CD4-positive, alpha-beta T cell treated with Interferon alpha-2 for 1 hour (primary cell): ENCODE data around the gene TRMT2A.

Experiments
- DNase-seq, 2 donors: peaks; one replicate each; pipeline ENCODE4 v3.0.0-alpha.2; 2020 to 2022

Gene TRMT2A

DNA sequence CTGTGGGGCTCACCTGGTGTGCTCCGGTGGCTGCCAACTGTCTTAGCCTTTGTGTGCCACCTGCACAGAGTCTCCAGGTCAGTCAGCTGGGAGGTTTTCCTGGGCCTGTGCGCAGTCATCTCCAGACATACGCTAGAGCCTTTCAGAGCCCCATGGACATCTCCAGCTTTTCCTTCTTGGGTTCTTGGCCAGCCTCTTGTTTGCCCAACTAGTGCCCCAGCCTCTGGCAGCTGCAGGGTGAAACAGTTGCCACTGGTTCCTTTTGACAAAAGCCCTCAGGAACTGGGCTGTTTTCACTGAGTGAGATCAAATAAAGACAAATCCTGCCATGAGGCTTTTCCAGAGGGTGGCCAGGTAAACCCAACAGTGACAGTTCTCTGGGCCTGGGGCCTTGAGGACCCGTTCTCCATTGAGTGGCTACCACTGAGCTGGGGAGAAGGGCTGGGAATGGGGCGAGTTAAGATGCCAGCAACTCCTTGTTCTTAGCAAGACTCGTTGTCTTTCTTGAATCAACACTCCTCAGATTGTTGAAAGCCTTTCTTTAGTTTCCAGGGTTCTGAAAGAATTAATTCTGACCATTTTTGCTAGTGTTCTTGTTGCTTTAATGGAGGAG, 17.8 kb downstream of the TRMT2A start:
- DNase-seq, result no peak

DNA sequence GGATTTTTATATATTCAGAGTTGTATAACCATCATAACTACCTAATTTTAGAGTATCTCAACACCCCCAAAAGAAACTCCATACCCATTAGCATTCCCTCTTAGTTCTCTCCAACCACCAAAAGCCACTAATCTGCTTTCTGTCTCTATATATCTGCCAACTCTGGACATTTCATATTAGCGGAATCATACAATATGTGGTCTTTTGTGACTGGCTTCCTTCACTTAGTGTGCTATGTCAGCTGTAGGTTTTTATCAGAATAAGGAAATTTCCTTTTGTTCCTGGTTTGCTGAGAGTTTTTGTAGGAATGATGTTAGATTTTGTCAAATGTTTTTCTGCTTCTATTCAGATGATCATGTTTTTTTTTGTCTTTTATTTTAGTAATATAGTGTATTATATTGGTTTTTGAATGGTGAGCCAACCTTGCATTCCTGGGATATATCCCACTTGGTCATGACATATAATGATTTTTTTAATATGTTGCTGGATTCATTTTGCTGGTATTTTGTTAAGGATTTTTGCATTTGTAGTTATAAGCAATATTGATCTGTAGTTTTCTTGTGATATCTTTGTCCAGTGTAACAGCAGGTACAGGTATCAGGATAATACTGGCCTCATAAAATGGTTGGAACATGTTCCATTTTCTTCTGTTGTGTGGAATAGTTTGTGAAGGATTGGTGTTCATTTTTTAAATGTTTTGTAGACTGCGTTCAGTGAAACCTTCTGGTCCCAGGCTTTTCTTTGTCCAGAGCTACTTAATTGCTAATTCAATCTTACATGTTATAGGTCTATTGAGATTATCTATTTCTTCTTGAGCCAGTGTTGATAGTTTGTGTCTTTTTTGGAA, 20.2 kb downstream of the TRMT2A start:
- no peak for DNase-seq

DNA sequence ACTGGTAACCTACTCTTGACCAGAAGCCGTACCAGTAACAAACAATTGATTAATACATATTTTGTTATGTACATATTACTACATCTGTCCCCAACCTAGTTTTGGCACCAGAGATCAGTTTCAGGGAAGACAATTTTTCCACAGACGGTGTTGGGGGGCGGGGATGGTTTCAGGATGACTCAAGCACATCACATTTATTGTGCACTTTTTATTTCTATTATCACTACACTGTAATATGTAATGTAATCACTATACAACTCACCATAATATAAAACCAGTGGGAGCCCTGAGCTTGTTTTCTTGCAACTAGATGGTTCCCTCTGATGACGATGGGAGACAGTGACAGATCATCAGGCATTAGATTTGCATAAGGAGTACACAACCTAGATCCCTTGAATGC, 21.5 kb downstream of the TRMT2A start:
- no peak for DNase-seq

DNA sequence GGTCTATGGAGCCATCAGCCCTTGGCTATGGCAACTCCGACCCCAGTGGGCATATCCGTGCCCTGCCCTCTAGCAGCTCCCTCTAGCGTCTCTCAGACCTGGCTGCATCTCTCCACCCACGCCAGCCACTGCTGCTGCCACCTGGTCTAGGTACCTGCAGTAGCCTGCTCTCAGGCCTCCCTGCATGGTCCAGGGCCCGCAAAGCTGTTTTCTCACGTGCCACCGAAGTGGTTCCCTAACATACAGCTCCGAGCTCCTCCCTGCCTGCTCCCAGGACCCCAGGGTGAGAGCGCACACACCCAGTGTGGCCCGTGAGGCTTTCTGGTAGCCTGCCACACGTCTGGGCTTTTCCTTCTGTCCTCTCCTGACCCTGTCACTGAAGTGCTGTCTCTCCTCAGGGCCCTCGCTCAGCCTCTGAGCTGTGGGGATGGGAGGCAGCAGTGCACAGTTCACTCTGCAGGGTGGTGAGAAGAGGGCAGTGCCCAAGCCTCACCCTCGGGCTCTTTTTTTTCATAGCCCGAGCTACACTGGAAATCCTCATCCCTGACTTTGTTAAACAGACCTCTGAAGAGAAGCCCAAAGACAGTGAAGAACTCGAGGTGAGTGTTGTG, 22.7 kb downstream of the TRMT2A start:
- no peak for DNase-seq

DNA sequence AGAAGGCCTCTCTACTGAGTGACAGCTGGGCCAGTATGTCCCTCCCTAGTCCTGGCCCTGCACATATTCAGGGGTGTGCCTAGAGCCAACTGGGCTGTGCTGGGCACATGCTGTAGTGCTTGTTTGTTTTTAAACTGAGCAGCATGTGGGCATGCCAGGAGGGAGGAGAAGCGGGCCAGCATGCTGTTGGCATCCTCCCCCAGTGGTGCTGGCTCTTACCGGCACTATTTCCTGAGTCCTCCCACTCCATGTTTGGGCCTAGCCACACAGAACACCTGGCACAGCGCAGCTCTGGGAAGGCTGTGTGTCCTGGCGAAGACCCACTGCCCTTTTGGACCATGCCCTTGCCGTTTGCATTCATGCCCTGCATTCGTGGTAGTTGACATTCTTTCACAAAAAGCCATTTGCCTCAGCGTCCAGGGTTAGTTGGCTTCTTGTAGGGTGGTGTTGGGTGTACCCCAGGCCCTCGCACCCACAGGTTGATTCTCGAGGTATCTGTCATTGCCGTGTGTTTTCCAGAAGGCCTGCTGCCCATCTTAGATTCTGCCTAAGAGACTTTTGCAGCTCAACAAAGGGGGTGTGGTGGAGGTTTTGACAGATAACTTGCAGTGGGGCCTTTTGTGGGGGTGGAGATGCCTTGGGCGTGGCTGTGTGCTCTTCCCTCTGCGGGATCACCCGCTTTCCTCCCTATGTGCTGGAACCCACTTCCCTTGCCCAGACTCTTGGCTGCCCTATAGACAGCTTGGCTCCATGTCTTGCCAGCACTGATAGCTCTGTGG, 23.4 kb downstream of the TRMT2A start:
- no peak for DNase-seq

DNA sequence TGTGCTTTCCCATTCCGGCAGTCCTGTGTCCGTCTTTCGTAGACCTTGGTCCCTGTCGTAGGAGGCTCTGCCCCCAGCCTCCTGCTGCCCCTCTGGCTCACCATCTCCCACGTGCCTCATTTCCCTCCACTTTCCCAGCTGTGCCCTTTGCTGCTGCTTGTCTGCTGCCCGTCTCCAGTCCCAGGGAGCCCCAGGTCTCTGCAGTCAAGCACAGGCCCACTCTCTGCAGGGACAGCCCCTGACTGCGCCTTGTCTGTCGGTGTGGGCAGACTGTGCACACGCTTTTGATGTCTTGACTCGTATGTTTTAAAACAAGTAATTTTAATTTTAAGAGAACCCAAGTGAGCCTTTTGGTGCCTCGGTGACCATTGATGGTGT, 24.6 kb downstream of the TRMT2A start:
- no peak for DNase-seq

DNA sequence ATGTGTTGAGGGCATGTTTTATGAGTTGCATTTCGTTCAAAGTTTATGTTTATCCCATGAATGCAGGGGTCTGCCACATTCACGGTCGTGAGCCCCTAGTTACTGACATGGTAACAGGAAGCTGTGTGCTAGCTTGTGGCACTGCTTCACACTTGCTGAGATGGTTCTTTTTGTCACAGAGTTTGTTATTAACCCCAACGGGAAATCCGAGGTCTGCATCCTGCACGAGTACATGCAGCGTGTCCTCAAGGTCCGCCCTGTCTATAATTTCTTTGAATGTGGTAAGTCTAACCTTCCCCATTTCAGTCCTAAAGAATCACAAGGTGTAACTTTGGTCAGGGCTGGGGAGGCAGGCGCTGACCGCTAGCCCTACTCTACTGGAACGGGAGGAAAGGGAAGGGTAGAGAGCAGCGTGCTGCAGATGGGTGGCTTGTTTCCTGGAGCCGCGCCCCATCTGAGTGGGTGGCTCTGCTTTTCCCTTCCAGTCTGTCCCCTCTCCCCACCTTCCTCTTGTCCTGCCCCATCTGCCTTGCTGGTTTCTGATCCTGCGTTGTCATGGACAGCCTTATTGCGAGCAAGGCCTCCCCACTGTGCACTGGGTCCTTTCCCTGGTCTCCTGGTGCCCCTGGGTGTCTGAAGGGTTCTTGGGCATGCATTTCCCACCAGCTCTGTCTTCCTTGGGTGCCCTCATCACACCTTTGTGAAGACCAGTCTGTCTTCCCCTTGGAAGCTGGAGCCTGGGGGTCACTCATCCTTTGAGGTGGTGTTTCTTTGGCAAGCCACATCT, 25.1 kb downstream of the TRMT2A start:
- peak in 1 of 2 donors; percentile 44 for DNase-seq

DNA sequence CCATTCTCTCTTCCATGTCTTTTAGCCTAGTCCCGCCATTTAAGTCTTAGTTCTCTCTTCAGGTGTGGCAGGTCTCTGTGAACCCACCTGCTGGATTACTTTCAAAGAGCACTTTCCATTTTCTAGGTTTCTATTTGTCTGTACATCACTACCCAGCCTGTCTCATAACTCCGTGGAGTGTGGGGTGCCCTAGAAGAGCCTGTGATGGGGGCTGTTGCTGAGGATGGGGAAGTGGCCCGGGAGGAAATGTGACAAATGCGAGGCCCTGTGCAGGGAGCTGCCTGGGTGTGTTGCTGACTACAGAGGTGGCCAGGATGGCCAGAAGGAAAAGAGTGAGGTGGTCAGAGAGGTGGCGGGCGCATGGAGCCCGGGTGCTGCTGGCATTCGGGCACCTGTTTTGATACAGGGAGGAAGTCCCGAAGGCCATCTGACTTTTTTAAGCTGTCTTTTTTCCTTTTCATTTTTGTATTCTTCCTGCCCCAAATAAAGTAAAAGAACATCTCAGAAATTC, 26.2 kb downstream of the TRMT2A start:
- DNase-seq, result no peak

DNA sequence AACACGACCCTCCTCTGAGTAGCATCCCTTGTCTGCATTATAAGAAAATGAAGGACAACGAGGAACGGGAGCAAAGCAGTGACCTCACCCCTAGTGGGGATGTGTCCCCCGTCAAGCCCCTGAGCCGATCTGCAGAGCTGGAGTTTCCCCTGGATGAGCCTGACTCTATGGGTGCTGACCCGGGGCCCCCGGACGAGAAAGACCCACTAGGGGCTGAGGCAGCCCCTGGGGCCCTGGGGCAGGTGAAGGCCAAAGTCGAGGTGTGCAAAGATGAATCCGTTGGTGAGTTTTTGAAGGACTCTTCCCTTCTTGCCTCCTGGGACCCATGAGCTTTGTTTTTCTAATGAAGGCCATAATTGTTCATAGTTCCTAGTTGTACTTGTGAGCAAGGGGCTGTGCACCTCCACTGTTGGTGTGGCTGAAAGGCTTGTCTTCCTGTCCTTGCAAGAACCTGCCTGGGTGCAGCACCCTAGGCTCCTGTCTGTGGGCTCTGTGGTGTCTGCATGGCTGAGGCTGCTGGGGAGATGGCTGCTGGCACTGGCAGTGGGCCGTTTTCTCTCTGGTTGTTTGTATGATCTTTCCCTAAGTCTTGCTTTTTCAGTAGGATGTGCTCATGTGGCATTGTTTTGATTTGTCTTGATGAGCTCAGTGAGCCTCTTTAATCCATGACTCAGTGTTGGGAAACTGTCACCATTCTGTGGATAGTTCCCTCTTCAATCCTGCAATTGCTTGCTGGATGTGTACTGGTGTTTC, 26.9 kb downstream of the TRMT2A start:
- no peak for DNase-seq

DNA sequence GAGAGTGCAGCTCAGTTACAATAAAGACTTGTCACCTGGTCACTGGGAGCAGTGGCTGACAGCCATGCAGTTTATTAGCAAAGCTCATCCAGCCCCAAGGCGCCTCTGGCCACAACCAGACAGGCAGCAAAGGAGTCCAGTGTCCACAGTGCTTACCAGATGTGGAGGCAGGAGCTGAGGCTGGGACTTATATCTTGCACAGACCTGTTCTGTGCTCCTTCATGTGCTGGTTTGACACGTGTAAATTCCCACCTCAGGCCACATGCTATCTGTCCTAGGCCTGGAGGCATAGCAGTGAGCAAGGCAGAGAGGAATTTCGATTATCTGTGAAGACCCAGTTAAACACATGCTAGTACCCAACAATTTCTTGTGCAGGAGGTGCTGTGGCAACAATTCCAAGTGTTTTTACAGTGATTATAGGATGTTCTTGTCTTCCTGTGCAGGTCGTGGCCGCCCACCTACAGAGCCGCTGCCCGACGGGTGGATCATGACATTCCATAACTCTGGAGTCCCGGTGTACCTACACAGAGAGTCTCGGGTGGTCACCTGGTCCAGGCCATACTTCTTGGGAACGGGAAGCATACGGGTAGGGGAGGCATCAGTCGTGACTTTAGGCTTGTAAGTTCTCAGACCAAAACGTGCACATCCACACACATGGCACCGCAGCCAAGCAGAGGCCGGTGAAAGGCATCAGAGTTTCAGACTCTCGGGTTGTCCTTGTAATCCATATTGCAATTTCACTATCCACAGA, 27.6 kb downstream of the TRMT2A start:
- DNase-seq, result no peak

DNA sequence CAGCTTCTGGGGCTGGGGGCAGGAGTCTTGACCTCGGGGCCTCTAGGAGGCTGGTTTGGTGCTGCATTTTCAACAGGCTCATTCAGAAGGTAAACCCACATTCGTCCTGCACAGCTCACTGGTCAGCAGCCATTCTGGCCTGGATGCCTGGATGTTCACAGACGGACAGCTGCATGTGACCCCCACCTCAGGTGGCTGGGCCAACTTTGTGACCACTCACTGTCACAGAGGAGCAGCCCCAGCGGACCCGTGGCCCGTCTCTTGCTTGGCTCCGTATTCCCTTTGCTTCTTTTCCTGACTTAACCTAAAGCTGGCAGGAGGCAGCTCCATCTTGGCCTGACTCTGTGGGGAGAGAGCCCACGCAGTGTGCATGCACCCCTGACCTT, 28.8 kb downstream of the TRMT2A start:
- no peak for DNase-seq

DNA sequence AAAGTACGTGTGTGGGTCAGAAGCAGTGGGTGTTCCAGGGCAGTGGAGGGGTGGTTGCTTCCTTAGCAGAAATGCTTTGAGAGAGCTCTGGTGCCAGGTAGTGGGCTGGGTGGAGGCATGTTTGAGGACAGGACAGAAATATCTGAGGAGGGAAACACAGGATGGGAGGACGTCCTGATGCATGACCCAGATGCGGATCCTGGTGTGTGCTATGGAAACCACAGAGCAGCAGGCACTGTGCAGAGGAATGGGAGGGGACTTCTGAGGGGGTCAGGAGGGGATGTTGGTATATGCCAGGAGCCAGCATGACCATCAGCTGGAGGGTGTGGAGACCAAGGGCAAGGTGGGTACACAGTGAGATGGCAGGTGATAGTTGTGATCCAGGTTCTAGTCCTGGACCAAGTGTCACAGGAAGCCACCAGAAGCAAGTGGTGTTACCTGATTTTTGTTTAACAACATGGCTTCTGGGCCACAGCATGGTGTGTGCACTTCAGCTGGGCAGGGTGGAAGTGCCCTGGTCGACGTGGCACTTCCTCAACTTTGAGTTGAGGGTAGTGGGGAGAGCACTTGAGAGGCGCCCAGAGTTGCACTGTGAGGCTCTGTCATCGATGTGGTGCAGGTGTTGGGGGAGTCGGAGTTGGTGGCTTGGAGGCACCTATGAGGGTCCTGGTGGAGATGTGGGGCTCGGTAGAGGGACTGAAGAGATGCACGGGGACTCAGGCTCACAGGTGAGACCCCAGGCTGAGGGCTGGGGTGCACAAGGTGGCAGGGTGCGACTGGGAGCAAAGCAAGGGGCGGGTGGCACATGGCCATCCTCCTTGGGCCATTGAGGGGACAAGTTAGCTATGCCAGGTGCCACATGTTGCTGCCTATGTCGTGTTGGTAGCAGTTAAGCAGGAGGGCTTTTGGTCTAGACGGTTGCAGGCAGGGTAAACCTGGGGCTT, 29.4 kb downstream of the TRMT2A start:
- no peak for DNase-seq

DNA sequence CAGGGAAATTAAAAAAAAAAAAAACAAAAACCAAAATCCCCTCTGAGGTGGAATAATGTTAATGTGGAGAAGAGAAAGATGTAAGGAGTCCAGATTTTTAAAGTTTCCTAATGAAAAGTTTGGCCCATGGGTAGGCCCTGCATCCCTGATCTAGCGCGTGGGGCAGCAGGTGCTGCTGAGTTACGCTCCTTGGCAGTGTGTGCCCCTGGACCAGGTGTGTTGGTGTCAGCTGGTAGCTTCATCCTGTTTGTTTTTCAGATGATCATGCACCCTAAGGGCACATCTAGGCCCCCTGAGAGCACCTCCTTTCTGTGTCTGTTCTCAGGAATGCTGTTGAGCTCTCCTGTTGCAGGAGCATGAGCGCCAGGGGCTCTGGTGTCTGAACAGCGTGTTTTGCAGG, 30.3 kb downstream of the TRMT2A start:
- DNase-seq, result no peak

DNA sequence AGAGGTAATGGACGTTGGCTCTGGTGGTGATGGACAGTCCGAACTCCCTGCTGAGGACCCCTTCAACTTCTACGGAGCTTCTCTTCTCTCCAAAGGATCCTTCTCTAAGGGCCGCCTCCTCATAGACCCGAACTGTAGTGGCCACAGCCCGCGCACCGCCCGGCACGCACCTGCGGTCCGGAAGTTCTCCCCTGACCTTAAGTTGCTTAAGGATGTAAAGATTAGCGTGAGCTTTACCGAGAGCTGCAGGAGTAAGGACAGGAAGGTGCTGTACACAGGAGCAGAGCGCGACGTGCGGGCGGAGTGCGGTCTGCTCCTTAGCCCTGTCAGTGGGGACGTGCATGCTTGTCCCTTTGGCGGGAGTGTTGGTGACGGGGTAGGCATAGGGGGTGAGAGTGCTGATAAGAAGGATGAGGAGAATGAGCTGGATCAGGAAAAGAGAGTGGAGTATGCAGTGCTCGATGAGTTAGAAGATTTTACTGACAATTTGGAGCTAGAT, 30.9 kb downstream of the TRMT2A start:
- no peak for DNase-seq

DNA sequence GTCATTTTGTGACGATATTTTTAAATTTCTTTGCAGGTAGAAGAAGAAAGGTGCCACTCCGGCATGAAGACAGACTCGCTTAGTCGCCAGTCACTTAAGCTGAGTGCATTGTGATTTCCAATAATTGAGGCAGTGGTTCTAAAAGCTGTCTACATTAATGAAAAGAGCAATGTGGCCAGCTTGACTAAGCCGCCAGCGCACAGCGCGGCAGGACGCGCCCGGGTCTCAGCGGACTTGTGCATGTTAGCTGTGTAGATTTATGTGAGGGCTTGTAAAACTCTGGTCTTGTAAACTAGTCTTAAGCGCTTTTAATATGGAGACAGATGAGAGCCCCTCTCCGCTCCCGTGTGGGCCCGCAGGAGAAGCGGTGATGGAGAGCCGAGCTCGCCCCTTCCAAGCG, 31.4 kb downstream of the TRMT2A start:
- DNase-seq, result no peak

DNA sequence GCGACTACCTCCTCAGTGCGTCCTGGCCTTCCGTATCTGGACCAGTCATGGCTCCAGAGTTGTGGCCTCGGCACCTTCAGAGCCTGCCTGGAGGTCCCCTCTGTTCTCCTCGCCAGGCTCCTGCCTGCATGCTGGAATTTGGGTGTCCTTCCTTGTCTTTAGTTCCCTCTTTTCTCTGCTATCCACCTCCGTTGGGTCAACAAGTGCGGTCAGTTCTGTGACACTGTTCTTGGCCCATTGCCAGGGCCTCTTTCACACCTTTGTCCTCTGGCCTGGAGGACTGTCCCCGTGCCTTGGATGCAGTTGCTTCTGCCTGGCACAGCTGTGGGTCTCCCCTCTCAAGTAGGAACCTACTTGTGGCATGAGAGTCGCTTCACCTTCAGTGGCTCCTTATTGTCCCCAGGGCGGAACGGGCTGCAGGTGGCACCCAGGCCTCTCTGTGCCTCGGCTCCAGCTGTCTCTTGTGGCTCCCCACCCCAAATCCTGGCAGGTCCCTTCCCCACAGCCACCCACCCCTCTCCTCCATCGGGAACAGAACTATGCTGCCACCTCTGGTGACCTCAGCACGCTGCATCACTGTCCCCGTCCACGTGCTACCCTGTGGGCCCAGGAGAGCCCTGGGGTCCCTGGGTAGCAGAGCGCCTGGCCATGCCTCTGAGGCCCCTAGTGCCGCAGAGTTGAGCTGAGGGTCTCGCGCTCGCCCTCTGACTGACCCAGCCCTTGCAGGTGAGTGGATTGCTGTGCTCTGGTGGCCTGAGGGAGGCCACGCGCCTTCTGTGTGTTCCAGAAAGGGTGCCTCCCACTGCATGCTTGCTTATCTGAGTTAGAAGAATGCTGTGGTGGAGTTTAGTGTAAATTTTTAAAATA, 32.2 kb downstream of the TRMT2A start:
- DNase-seq, result peak in 1 of 2 donors; percentile 26

DNA sequence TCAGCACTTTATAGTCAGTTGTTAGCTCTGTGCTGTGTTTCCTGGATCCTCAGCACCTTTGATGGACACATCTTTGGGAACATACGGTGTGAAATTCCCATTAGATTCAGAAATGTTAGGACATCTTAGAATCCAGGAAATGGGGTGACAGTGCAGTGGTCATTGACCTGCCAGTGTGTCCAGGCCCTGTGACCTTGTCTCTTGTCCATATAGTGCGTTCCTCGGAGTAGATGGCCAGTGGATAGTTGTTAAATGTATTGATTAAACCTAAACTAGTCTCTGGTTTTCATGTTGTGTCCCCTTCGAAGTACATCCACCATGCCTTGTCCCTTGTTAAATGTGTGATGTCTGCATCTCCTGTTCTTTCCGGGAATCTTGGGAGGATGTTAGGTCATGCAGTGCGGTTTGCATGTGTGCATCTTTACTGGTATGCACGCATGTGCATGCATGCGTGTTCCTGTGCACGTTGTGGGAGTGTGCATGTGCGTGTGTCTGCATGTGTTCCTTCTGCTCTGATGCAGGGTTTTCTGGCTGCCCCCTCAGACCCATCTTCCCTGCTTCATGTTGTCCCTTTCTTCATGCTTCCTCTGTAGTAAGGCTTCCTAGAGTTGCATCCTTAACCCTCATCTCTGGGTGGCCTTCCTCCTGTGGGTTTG, 33.0 kb downstream of the TRMT2A start:
- no peak for DNase-seq
